Measurements from ENCODE around the gene HPX.

The HPX gene, protein sequence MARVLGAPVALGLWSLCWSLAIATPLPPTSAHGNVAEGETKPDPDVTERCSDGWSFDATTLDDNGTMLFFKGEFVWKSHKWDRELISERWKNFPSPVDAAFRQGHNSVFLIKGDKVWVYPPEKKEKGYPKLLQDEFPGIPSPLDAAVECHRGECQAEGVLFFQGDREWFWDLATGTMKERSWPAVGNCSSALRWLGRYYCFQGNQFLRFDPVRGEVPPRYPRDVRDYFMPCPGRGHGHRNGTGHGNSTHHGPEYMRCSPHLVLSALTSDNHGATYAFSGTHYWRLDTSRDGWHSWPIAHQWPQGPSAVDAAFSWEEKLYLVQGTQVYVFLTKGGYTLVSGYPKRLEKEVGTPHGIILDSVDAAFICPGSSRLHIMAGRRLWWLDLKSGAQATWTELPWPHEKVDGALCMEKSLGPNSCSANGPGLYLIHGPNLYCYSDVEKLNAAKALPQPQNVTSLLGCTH

DNA sequence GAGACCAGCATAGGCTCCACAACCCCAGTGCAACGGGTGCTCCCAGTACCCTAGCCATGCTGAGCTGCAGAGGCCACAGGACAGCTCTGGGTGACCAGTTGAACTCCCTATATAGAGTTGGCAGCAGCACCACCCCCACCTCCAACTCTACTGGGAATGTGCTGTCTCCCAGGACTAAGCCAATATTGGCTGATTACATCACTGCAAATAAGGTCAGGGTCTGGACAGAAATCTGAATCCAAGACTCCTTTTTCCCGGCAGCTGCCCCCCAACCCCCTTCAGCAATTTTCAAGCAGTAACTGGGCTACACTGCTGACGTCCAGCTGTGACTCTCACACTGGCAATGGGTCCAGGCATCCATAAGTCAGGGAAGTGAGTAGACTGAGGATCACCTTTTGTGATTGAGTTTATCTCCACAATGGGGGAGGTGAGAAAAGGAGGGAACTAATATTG, at the start of gene HPX:
Gene HPX (minus strand): TSS at position 82 of the 453 bp plus-strand sequence. CDS start 24 bp downstream, at position 58.
- no peak for DNase-seq (ENCODE audit: low read depth in 2 of 2)

DNA sequence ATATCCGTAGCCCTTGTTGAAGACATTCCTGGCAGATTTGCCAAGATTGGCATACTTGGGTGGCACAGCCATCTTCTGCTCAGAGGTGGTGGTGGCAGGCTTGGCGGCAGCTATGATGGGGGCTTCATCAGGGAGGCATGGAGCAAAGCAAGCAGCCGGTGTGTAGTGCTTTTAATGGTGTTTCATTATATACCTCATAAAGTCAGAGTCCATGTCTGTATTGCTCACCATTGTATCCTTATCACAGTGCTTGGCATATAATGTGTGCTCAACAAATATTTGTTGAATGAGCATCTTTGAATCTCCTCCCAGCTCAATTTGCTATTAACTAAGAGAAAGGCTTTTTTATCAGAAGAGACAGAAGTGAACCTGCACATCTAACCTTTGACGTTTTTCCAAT, 48.5 kb upstream of the HPX start:
- no peak for DNase-seq (ENCODE audit: low read depth in 2 of 2)

DNA sequence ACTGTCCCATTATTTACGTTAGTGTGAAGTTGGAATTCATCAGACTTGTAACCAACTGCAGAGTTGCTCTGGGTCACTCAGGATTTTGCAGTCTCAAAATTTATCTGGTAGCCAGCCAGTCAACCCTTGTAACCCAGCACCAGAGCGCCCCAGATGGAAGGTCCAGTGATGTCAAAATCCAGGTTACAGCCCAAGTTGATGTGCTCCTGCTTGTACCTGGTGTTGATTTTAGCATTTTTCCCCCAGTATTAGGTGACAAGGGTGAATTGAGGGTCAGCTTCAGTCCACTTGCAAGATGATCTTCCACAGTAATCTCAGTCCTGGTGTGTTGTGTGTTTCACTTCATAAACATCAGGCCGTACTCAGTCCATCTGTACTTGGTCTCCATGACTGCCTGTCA, 48.0 kb upstream of the HPX start:
- no peak for DNase-seq (ENCODE audit: low read depth in 2 of 2)

DNA sequence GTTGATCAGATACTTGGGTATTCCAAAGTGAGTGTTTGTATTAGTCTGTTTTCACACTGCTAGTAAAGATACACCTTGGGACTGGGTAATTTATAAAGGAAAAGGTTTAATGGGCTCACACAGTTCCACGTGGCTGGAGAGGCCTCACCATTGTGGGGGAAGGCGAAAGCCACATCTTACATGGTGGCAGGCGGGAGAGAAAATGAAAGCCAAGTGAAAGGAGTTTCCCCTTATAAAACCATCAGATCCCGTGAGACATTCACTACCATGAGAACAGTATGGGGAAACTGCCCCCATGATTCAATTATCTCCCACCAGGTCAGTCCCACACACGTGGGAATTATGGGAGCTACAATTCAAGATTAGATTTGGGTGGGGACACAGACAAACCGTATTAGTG, 47.6 kb upstream of the HPX start:
- no peak for DNase-seq (ENCODE audit: low read depth in 2 of 2)

DNA sequence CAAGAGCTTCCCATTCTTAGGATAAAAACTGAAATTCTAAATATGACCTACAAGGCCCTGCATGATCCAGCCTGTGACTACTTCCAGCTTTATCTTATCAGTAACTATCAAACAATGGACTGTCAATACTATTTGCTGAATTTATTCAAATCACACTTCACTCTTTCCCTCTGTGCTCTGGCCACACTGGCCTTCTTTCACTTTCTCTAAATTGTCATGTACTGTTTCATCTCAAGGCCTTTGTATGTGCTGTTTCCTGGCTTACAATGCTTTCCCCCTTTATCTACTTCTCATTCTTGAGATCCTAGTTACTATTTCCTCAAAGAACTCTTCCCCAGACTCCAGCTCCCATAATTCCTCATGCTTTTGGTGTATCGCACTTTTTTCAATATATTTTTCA, 46.2 kb upstream of the HPX start:
- no peak for DNase-seq (ENCODE audit: low read depth in 2 of 2)

DNA sequence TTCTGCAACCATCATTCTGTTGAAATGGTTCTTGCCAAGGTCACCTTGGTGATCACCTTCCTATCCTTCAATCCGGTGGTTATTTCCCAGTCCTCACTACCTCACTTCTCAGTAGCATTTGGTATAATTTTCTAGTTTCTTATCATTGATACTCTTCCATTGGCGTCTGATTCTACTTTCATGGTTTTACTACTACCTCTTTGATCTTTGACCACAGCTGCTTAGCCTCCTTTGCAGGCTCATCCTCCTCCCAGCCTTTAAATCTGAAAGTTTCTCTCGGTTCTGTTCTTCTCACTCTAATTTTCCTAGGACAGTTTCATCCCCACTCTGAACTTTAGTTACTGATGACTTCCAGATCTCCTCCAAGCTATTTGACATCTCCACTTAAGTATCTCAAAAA, 45.5 kb upstream of the HPX start:
- DNase-seq (ENCODE audit: low read depth in 2 of 2), result no peak

DNA sequence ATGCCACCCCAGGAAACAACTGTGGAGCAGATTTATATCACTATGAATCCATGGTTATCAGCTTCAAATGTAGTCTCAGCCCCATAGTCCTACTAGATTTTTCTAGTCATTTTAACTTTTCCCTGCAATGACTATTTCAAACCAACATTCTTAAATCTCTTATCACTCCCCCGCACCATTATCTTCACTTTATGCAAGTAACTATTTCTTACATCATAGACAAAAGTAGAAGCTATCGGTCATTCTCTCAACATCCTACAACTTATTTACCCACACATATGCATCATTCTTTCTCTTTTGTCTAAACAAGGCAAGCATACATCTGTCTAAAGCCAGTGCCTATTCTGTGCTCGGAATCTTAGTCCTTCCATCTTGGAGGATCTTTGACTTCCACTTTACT, 44.9 kb upstream of the HPX start:
- no peak for DNase-seq (ENCODE audit: low read depth in 2 of 2)

DNA sequence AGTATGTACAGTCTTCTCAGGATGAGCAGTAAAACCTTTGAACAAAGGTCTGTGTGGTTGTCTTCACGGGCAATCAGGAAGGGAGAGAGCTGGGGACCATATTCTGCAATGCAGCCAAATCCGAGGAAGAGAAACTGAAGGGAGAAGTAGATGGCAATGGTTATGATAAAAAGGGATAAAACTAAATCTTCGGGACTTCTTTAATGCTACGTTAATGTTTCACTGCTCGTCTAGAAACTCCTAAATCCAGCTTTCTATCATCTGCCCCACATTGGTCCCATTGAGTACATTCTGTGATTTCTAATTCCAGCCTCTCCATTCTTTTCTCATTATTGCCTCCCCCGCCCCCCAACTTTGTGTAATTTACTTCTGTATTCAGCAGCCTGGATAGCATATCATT, 42.2 kb upstream of the HPX start:
- DNase-seq (ENCODE audit: low read depth in 2 of 2), result no peak

DNA sequence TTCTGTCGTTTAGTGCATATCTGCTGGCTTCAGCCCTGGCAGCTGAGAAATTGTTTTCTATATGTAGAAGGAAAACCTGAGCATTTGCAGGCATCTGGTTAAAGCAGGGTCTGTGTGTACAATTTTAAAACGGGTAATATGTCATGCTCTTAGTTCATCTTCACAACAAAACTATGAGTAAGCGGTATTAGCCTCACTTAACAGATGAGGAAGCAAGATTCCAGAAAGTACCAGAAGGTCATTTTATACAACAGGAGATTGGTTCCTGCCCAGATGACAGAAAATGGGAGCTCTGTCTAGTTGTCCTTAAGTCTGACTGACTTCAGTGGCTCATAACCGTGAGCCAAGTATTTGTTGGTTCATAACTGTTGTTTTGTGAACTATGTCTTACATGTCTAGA, 41.7 kb upstream of the HPX start:
- DNase-seq (ENCODE audit: low read depth in 2 of 2), result no peak

DNA sequence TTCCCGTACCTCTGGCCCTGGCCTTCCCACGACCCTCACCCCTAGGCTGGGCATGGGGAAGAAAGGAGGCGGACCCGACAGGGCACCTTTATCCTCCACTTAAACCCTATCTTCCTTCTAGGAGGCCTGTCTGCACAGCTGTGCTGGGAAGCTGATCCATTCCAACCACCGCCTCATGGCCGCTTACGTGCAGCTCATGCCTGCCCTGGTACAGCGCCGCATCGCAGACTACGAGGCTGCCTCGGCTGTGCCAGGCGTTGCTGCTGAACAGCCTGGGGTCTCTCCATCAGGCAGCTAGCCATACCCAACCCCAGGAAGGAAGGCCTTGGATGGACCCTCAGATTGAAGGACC, 41.1 kb upstream of the HPX start:
- no peak for DNase-seq (ENCODE audit: low read depth in 2 of 2)

DNA sequence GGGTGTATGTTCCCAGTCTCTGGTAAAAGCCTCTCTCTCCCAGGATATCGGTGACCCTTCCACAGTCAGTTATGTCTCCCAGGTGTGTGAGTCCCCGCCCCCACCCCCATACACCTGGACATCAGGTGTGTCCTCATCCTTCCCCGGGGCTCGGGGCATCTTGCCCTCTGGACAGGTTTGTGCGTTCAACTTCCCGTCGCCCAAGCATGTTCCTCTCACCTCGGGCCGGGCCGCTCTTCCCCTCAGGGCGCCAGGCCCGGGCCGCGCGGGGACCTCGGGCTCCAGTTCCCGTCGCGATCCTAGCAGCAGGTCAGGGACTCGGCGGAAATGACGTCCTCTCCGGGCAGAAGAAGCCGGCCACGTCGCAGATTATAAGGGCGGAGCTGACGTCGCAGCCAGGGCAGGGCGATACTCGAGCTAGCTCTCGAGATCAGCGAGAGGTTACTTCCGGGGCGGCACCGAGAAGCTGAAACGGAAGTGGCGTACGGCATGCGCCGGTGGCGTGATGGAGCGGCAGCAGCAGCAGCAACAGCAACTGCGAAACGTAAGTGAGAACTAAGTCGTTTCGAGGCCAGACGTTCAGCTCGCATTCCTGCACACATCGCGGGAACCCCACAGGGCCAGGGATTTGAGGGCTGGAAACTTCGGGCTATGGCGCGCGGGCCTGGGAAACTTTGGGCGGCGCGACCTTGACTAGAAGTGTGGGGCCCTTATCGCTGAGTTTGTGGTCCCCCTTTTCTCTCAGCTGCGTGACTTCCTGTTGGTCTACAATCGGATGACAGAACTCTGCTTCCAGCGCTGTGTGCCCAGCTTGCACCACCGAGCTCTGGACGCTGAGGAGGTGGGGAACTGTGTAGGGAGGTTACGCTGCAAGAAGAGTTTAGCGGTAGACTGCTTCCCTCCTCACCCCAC, 40.5 kb upstream of the HPX start, which contains the start of the genes ARFIP2 and TIMM10B:
Gene ARFIP2 (minus strand): TSS at position 320 of the 912 bp plus-strand sequence. CDS start 910 bp downstream, outside the sequence.
Gene TIMM10B (plus strand): TSS at position 490 of the 912 bp plus-strand sequence. CDS start 16 bp downstream, at position 506.
- DNase-seq (ENCODE audit: low read depth in 2 of 2), result peak; percentile 93 to 95

DNA sequence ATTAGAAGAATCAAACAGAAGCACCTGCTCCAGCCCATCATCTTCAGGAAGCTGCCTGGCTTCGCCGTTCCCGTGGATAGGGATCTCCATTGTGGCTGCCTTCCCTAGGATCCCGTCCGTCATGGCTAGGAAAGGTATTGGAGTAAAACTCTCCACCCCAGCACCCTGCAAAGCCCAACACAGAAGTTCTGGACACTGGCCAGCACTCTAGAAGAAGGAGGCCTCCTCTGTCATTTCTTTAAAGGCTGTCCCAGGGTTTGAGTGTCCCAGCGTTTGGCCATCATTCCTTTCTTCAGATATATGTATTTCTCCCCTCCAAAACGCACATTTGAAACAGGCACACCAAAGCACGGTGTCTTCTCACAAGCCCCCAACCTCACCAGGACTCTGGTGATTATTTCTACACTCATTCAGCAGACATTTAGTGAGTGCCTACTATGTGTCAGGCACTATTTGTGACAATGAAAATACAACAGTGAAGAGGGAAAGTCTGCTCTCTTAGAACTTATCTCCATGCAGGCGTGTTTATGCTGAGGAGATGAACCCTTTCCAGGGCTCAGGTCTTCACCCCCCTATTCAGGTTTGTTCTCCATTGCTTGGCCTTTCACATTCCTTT, 39.6 kb upstream of the HPX start:
- DNase-seq (ENCODE audit: low read depth in 2 of 2), result no peak

DNA sequence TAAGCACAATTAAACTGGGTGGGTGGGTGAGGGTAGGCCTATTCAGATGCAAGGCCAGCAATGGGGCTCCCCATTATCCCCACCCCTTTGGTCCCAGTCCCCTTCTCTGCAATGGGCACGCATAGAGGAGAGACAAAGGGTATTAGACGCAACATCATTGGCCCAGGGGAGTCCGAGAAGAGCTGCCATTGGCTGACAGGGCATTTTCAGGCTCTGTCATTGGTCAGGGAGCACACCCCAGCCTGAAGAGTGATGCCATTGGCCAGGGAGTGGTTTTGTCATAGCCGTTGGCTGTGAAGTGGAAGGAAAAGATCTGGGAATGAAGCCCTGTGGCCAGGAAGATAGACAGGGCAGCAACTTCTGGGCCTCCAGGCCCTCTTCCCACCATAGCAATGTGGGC, 35.8 kb upstream of the HPX start:
- no peak for DNase-seq (ENCODE audit: low read depth in 2 of 2)

DNA sequence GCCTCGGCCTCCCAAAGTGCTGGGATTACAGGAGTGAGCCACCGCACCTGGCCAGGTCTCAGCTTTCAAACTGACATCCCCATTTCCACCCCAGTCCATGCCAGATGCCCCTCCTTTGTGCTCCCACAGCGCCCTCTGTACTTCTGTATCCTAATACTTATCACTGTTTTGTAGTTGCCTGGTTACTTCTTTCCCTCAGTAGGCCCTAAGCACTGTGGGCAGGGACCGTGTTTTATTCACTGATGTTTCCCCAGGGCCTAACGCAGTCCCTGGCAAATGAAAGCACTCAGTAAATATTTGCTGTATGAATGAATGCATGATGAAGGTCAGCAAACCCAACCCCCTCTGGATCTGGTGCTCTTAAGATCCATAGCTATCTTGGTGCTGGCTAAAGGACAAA, 35.1 kb upstream of the HPX start:
- no peak for DNase-seq (ENCODE audit: low read depth in 2 of 2)

DNA sequence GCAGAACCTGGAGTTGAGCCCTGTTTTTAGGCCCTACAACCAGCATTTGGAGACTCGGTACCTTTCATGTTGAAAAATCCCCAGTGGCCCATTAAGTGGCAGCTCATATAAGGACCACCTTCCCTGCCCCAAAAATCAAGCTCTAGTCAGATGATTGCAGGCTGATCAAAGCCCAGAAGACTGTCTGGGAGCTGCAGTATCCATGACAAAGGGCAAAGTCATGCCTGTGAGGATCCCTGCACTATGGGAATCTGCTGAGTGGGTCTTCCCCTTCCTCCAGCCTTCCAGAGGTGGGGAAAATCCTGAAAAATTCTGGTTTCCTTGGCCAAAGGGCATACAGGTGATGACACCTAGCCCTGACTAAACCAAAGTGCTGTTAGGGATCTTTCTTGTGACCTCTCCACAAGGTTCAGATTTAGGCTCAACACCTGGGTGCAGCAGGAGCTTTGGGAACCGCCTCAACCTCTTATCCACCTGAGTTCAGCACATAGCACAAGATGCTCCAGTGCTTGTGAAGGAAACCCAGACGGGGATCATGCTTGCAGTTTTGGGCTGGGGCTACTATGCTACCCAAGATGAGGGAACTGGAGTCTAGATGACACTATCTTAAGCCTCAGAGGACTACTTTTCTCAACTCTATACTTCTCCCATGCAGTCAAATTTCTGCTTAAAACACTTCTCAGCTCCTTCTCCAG, 34.2 kb upstream of the HPX start:
- DNase-seq (ENCODE audit: low read depth in 2 of 2), result no peak

DNA sequence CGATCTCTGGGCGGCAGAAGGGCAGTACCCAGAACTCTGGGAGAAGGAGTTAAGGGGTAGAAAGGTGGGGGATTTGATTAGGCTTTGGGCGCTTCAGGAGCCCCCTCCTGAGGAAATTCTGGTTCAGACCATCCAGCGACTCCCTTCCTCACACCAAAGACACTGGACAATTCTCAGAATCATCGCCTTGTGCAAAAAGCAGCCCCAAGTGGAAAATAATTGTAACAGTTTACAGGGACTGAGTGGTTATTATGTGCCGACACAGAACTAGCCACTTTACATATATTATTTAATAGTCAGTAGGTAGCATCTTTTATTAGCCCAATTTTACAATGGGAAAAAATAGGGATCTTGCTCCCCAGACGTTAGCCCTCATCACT, 33.6 kb upstream of the HPX start:
- DNase-seq (ENCODE audit: low read depth in 2 of 2), result no peak

DNA sequence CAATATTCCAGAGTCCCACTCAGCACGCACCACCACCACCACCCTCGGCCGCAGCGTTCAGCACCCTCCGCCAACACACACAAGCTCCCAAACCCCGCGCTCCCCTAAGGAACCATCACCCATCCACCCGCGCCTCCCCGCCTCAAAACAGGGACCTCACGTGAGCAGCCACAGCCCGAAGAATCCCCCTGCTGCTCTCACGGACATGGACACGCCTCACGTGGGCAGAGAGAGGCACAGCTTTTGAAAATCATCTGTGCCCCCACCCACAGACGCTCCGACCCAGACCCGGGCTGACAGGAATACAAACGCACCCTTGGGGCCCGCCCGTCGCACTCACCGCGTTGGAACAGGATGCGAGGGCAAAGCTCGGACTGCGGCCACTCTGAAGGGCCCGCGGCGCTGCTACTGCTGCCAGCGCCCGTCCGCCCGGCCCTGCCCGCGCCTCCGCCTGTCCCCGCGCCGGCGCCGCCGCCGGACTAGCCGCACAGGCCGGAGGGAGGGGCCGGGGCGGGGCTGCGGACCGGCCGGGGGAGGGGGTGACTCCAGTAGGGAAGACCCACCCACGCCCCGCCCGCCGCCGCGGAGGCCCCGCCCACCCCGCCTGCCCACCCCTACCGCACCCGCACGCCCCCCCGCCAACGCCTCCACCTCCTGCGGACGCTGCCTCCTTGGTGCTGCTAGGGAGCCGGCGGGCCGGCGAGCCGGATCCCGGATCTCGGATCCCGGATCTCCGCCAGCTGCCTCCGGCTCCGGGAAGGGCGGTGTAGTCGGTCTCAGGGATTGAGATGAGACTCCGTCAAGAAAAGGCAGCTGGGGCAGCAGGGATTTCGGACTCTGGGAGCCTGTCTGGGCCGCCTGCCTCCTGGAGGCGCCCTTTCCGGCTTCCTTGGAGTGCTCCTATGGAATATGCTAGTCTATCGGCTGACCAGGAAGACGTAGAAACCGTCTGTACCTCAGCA, 32.9 kb upstream of the HPX start, which contains the start of gene TRIM3:
Gene TRIM3 (minus strand): TSS at position 491 of the 962 bp plus-strand sequence. CDS start 8,246 bp downstream, outside the sequence.
- DNase-seq (ENCODE audit: low read depth in 2 of 2), result peak; percentile 54 to 60

DNA sequence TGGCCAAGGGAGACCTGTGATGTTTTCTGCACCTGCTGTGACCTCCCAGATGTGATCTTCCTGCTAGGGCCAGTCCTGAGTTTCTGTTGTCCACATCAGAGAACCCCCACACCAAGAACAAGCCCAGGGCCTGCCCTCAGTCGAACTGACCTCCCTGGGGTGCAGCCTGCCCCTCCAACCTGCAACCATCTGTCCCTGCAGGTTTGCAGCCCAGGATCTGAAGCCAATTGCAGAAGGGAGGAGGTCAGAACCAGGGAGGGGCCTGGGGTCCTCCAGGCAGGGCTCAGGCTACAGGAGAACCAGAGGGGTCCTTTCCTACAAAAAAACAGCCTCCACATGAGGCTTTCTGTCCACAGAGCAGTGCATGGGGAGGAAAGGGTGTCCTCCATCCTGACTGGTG, 32.1 kb upstream of the HPX start:
- DNase-seq (ENCODE audit: low read depth in 2 of 2), result no peak

DNA sequence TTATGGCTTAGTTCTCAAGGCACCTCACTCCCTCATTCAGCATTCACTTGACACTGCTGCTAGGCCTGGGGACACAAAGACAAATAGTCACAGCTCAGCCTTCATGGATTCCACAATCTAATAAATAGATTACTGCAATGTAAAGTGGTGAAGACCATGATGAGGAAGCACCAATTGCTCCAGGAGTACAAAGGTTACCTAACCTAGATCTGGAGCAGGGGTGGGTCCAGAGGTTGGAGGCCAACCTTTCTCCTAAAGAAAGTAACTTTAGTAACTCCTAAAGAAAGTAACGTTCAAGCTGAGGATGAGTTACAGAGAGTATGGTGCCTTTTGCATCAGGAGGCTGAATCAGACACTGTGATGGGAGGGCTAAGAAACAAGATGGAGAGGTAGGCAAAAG, 28.8 kb upstream of the HPX start:
- DNase-seq (ENCODE audit: low read depth in 2 of 2), result no peak

Data from activated CD4-positive, alpha-beta T cell treated with anti-CD3 and anti-CD28 coated beads for 24 hours (primary cell).